HG03520 (cell line): ENCODE results near the gene ZNF287.
"Not testable (repeated sequence)": the region's sequence is repeated elsewhere in the genome, so short reads cannot be mapped to it uniquely, and the experiment has no call there.

Experiments
- ATAC-seq: cut with Tn5 transposase; IDR thresholded peaks from one replicate; pipeline ENCODE4 v1.9.1; 2021; ENCODE audit warnings: mild to moderate bottlenecking, moderate library complexity; ENCODE audit not compliant: unreplicated experiment

Gene ZNF287

GRCh38 chr17:16568541-16569357, at the start of gene ZNF287:
Gene ZNF287 (minus strand): TSS chr17:16569204. CDS start chr17:16567731, 1,473 bp downstream.
- peak; percentile 94 for ATAC-seq

GRCh38 chr17:16617481-16618060, 48.6 kb upstream of the ZNF287 start:
- no peak for ATAC-seq

- ATAC-seq, result no peak
Measured at GRCh38 chr17:16599537-16599936, 30.5 kb upstream of the ZNF287 start.

- no peak for ATAC-seq
Measured at GRCh38 chr17:16593356-16594102, 24.5 kb upstream of the ZNF287 start.

- ATAC-seq, result peak; percentile 70
Measured at GRCh38 chr17:16589097-16589969, 20.3 kb upstream of the ZNF287 start.

- no peak for ATAC-seq
Measured at GRCh38 chr17:16585796-16586195, 16.8 kb upstream of the ZNF287 start.

- no peak for ATAC-seq
Measured at GRCh38 chr17:16584273-16584995, 15.4 kb upstream of the ZNF287 start.

GRCh38 chr17:16583781-16584180, 14.8 kb upstream of the ZNF287 start:
- ATAC-seq, result no peak

- no peak for ATAC-seq
Measured at GRCh38 chr17:16573466-16573865, 4.5 kb upstream of the ZNF287 start.

GRCh38 chr17:16569358-16569712, 331 bp upstream of the ZNF287 start:
- ATAC-seq, result peak; percentile 14

GRCh38 chr17:16552637-16553045, 16.4 kb downstream of the ZNF287 start:
- ATAC-seq, result no peak

- ATAC-seq, result no peak
Measured at GRCh38 chr17:16551878-16552636, 16.9 kb downstream of the ZNF287 start.

GRCh38 chr17:16537130-16537458, 31.9 kb downstream of the ZNF287 start:
- ATAC-seq, result no peak

- no peak for ATAC-seq
Measured at GRCh38 chr17:16534236-16534635, 34.8 kb downstream of the ZNF287 start.

GRCh38 chr17:16529906-16530305, 39.1 kb downstream of the ZNF287 start:
- ATAC-seq, result no peak

GRCh38 chr17:16527298-16527697, 41.7 kb downstream of the ZNF287 start:
- ATAC-seq, result no peak

- ATAC-seq, result not testable (repeated sequence)
Measured at GRCh38 chr17:16525556-16525955, 43.4 kb downstream of the ZNF287 start.

GRCh38 chr17:16521070-16521727, 47.8 kb downstream of the ZNF287 start:
- ATAC-seq, result no peak

- no peak for ATAC-seq
Measured at GRCh38 chr17:16519021-16519420, 50.0 kb downstream of the ZNF287 start.
